GM18909 (cell line): Measurements from ENCODE around the gene PLXNA4.

Experiments used
- ATAC-seq: cut with Tn5 transposase; IDR thresholded peaks from one replicate; pipeline ENCODE4 v1.9.1; 2021; ENCODE audit warnings: mild to moderate bottlenecking; ENCODE audit not compliant: unreplicated experiment, poor library complexity

The PLXNA4 gene

DNA sequence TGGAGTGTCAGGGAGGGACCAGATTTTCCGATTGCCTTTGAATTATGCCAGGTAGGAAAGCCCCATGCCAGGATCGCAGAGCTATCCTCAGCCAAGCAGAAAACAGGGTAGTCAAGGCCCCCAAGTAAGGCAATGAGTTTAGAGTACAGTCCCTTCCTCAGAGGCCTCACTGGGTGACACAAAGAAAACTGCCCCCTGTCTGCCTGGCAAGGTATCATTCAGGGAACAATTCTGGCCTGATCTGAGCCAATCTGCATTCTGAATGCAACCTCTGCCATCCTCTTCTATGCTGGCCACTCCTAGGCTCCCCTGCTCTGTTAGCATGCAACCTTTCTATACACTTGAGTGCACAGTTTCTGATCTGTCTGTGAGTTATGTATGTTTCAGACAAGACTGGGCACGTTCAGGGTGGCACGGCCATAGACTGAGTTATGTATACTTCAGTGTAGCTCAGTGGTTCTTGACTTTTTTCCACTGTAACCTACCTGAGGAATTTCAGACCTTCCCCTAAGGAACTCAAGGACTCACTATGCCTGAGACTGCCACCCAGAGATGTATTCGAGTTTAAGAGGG lies 336.8 kb downstream of the PLXNA4 start:
- ATAC-seq = no peak

DNA sequence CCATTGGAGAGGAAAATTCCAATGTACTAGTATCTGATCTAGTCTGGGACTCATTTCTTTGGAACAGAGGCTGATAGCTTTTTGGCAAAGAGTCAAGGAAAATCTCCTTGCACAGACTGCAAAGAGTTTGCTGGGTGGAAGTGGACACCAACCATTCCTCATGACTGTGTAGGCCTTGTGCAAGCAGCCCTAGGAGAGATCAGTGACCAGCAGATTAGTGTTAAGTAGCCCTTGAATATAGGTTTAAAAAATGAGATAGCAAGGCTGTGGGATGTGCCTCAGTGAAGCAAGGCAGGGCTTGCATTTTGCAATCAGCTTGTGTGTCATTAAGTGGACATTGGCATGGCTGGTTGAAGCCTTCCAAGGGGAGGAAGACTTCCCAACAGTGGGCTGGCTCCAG lies 341.6 kb downstream of the PLXNA4 start:
- no peak for ATAC-seq

DNA sequence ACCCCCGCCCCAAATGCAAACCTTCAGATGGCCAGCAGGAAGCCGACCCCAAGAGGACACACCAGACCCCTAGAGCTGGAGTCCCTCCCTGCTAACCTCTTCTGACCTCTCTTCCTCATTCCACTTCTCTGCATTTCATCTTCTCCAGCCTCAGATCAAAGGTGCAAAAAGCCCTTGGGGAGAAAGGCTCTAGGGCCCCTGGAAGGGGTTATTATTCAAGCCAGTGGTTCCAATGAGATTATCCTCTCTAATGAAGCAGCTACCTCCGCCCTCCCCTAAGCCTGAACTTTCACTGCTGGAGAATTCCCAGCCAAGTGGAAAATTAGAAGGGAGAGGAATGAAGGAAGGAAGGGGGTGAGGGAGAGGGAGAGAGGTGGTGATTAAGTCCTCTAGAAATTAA lies 343.9 kb downstream of the PLXNA4 start:
- no peak for ATAC-seq

DNA sequence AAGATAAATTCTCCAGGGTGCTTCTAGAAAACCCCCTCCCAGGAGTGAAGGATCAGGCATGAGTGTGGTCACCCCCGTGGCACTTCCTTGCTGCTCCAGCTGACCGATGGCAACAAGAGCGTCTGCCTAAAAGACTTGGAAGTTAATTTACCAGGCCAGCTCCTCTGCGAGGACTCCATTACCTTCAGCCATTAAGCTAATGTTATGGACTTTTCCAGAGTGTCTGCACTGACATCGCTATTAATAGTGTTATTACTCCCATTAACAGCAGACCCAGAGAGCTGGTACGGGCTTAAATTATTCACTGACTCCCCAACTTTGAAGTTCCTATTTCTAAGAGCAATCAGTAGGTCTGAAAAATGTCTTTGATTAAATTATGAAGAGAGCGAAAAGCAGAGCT lies 345.8 kb downstream of the PLXNA4 start:
- ATAC-seq = no peak

DNA sequence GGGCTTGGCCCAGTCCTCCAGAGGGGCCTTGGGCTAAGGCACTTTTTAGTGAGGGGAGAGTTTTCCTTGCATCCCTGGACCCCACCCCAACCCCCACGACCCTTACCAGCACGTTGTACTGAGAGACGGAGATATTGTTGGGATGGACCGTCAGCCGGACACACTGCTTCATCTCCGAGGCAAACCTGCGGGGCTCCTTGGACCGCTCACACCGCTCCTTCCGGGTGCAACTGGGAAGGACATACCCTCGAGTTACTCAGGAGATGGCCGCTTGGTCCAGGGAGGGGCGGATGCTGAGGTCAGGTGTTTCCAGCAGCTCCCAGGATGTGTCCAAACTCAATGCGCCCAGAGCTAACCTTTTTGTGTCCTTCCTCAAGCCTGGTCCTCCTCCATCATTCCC lies 348.0 kb downstream of the PLXNA4 start:
- no peak for ATAC-seq

DNA sequence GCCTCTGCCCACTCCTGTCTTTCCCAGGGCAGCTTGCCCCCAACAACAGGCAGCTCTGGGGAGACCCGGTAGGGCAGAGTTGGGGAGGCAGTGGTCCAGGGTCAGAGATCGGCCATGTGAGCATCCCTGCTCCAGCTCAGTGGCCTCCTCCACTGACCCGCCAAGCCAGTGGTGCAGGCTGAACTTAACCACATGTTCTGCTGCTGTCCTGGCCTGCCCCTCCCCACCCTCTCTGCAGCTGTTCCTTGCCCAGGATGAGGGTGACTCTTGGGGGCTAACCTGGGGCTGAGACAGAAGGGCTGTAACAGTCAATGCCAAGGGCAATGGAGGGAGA lies 349.3 kb downstream of the PLXNA4 start:
- no peak for ATAC-seq

DNA sequence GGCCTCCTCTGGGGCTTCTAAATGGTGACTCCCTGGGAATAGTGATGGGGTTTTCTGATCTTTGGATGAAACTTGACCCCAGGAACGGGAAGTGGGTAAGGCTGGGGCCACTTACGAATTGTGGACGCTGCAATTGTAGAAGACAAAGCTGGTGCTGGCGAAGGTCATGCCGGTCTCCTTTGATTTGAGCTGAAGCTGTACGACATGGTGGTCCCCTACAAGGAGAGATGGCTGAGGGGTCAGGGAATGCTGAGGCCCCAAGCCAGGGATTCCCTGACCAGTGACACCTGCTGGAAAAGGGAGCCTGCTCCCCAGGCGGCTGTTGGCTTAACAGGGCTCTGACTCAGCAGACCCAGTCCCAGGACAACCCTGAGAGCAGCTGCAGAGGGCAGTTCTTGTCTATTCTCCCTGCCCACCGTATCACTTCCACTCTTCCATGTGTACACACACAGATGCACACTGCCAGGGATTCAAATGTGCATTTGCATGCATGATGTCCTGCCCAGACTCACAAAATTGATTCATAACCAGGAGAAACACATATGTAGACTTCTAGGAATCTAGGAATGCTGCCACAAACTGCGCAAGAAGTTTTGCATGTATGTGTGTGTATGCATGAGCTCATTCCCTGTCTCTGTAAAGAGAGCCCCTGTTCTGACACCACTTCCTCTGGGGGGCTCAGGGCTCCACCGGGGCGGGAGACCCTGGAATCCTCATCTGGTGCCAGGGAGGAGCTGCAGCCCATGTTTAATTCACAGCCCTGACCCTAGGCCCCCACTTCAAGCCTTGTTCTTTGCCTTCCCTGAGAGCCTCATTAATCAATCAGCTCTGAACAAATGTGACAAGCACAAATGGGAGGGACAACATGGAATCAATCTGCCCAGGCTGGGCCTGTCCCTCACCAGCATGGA lies 350.0 kb downstream of the PLXNA4 start:
- ATAC-seq = no peak

DNA sequence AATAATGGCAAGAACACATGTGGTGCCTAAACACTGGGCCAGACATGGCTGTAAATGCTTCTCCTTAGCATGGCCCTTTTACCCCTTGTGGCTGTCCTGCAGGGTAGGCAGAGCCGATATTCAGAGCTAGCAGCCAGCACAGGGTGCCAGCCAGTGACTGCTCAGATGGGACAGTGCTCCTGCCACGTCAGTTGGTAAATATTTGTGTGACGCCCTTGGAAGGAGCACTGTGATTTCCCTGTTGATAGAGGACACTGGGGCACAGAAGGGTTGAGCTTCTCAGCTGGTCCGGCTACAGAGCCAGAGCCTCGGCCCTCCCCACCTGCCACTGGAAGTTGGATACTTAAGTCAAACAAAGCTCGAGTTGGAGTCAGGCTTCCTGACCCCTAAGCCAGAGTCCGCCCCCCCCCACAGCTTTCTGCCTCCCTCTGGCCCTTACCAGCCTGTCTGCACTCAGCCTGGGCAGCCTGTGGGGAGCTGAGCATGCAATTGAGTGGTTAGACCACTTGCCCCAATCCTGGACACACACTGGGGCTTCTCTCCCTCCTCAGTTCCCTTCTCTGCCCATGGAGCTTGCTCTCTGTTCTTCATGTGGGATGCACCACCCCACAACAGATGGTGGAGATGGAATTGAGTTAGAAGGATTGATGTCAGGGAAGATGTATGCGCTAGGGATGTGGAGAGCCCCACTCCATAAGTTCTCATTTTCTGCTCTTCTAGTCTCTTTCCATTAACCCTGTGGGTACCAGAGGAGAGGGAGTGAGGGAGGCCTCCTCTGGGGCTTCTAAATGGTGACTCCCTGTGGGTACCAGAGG lies 350.8 kb downstream of the PLXNA4 start:
- ATAC-seq = no peak

DNA sequence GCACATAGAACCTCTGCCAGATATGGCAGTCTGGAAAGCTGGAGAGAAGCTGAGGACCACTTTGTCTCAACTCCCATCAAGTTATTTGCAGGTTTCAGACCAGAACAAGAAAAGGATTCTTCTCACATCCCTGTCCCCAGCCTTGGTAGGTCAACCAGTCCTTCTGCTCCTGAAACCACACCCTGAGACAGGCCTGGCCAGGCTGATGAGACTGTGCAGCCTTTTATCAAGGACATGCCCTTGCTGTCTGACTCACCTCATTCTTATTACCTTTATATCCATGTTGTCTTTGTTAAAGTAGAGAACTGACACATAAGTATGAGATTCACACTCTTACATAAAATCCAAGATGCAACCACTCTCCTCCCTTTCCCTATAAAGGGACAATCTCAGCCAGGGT lies 354.9 kb downstream of the PLXNA4 start:
- ATAC-seq = no peak

DNA sequence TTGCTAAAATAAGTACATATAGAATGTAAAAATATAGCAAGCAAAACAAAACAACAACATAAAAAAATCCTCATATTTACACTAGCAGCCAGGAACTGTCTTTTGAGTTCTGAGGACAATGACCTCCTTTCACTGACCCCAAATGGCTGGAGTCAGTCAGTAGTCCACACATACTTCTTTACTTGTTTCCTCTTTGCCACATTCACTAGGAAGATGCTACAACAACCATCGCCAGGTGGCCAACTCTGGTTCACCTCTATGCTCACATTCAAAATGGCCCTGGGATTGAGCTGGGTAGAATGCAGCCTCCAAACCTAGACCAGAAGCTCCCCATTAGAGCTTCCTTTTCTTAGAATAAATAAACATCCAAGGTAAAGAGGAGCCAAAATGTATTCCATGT lies 356.2 kb downstream of the PLXNA4 start:
- ATAC-seq = no peak

DNA sequence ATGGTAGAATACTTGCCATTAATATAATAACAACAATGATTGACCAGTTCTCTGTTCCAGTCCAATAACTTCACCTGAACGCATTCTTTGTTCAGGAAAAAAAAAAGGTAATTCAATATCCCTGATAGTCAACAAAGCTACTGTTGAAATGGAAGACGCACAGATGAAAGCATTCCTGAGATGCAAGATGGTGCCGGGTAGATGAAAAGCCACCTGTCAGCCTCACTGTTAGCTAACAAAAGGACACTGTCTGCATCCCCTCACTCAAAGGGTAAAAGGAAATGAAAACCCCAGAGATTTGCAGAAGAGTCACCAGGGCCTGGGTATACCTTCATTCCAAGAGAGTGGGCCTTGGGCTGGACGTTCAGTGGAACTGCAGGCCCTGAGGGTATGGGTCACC lies 357.4 kb downstream of the PLXNA4 start:
- ATAC-seq = no peak

DNA sequence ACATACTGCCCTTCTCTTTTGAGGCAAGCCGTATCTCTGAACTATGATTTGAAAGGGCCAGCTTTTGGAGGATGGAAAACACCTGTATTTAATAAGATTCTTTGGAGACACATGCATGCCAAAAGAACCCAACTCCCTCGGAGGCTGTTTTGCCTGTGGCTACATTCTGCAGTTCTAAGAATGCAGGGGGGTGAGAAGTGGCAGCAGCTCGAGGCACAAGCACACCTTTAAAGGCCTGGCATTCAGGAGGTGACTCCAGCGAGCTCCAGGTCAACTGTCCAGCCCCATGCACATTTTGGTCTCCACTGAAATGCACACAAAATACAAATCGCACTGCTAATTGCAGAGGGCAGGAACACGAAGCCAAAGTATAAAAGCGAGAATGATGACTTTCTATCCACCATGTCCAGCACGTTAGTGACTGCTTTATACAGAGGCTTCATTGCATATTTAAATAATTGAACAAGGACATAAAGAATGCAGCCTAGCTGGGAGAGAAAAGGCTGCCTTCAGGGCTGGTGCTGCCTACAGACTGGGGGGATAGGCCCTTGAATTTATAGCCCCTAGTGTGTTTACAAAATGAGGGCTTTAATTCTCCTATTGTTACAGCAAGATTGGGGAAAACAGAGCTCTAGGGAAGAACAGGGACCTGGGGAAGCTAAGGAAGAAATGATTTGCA lies 359.3 kb downstream of the PLXNA4 start:
- no peak for ATAC-seq

DNA sequence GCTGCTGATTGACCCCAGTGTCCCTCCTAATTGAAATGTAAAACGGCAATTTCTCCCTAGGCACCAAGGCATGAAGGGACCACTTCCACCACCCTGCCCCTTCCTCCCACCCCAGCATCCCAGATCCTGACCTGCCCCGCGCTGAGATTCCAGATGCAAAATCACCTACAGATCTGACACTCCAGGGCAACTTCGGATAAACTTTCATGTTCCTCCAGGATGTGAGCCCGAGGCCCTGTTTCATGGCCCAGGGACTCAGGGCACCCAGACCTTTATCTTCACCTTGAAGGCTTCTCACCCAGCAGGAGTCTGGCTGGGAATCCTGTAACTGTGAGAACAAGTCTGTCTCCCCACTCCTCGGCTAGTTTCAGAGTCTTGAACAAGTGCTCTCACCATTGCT lies 361.8 kb downstream of the PLXNA4 start:
- ATAC-seq = no peak

DNA sequence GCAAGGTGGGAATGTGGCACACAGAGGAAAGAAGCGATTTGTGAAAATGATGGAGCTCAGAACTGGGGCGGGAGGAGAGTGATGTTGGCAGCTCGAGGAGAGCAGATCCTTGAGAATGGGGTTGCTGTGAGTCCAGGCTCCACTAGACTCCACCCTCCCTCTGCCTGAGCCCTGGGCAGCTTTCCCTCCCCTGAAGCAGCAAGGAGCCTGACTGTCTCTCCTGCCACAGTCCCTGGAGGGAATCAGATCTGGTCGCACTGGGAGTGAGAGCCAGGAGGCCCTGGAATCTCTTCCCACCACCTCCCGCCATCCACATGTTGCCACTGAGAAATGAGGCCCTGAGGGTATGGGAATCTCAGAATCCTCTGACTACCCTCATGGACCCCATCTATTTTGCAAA lies 362.7 kb downstream of the PLXNA4 start:
- ATAC-seq = no peak

DNA sequence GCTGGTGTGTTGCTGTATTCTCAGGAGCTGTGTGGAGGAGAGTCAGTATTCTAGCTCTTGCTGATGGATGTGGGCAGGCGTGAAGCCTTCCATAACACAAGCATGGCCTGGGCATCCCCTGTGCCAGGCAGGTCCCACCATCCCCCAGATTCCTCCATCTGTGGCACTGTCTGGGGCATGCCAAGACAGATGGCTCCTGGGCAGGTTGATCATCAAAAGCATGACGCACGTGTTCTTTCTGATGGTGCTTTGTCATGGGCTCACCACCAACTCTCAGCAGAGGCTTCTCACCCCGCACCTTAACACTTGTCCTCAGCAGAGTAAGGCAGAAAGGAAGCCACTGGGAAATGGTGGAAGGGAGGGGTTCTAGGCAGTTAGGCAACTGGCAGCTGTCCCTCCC lies 364.3 kb downstream of the PLXNA4 start:
- ATAC-seq = no peak

DNA sequence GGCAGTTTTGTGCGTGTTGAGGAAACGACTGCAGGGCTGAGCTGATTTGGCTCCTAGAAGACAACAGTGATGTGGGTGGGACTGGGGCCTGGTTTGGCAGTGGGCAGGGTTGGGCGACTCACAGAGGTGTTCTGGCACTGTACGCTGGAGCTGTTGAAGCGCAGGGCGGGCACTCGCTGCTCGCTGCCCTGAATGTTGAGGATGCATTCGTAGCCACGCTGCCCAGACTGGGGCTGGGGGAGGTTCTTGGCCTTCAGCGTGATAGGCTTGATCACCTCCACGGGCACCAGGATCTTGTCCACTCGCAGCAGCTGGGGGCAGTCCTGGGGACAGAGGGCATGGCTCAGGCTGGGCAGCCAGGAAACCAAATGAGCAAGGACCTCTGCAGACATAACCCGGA lies 365.4 kb downstream of the PLXNA4 start:
- ATAC-seq = no peak

DNA sequence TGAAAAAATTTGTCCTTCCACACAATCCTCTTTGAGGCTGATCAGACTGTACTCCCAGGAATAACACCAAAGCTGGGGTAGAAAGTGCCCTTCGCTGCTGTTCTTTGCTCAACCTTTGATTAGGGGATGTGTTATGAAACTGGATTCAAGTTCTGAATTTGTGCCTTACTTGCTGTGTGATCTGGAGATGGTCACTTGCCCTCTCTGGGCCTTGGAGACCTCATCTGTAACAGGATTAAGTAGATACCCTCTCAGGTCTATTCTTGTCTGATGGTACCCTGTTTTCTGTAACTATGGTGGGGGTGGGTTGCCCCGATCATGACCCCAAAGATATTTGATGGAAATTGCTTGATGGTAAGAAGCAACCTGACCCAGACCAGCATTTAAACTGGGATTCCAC lies 368.5 kb downstream of the PLXNA4 start:
- ATAC-seq = no peak

DNA sequence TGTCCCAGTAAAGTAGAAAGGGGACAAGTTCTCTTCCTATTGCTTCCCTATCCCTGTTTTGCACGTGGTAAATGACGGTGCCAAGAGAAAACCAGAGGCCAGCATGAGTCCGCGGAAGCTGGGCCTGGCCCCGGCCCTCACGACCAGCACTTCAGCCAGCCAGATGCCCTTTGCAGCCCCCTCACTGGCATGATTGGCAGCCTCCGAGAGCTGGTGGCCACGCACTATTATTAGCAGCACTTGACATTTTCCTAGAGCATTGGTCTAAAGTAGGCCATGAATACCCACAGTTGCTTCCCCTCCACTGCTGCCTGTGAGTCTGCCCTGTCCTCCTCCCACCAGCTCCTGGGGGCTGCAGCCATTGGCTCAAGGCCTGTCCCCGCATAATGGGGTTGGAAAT lies 369.1 kb downstream of the PLXNA4 start:
- ATAC-seq = no peak

DNA sequence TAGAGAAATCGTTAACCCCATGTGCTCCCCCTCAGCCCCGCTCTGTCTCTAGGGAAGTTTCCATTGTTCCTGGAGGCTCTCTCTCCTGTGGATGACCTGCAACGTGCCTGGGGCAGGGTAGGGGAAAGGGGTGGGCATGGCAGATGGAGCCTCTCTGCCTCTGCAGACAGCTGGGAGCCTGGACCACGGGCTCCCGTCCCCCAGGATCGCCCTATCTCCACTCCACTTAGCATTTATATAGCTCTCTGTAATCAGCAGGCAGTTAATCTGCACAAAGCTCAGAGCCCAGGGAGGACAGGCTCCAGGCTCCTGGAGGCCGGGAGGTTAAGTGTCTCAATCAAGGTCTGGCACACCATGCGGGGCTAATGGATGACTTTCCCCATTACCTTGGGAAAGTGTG lies 369.7 kb downstream of the PLXNA4 start:
- ATAC-seq = no peak

DNA sequence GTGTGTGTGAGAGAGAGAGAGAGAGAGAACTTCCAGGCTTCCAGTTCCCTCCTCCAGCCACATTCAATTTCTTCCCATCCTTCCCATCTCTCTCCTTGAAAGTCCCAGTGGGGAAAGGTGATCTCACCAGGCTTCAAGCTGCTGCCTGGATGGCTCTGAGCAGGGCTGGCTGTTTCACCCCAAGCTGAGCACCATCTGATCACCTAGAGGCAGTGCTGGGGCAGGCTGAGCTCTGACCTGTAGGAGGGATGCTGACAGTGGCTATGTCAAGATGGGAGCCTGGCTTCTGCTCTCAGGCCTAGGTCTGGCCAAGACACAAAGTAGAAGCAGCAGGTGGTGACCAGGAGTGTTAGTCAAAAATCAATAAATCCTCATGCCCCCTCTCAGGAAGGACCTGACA lies 370.8 kb downstream of the PLXNA4 start:
- no peak for ATAC-seq

DNA sequence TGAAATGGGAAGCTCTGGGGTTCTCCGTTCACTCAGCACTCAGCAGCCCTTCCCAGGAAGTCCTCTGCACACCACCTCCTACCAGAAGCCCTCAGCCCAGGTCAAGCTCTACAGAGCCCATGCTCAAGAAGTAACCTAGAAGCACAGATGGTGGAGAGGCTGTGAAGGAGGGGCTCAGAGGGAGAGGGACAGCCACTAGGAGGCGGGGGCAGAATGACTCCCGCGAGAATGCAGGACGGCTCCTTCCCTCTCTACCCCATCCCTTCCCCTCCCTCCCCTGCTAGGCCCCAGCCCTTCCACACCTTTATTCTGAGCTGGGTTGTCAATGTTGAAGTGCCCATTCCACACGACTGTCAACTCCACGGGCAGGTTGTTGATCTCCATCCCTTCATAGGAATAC lies 373.2 kb downstream of the PLXNA4 start:
- ATAC-seq = no peak
